Epithelial cell of esophagus (primary cell): ENCODE results near the gene LENG8.
"Not testable (repeated sequence)": the region's sequence is repeated elsewhere in the genome, so short reads cannot be mapped to it uniquely, and the experiment has no call there.

ENCODE experiments used
- DNase-seq: peaks from one replicate; pipeline ENCODE4 v3.0.0; 2010; ENCODE audit warnings: low read depth
- H3K4me3 ChIP-seq: 2 replicates; pipeline ENCODE4 v1.5.1; 2011; ENCODE audit warnings: mild to moderate bottlenecking, low read length, control low read depth
- CTCF ChIP-seq: IDR thresholded peaks from 2 replicates; pipeline ENCODE4 v1.5.1; 2011; ENCODE audit warnings: low read depth, mild to moderate bottlenecking, low read length, control low read depth, inconsistent platforms; ENCODE audit not compliant: insufficient read depth; ENCODE audit errors: missing control alignments

The LENG8 gene

GRCh38 chr19:54484451-54484850, 35.5 kb downstream of the LENG8 start:
- no peak for TF ChIP-seq CTCF

GRCh38 chr19:54485851-54486250, 36.9 kb downstream of the LENG8 start:
- H3K4me3 ChIP-seq = no peak overlapping the region
- DNase-seq = no peak

More at GRCh38 chr19:54484451-54484850, 35.5 kb downstream of the LENG8 start:
- H3K4me3 ChIP-seq = no peak overlapping the region
- no peak for DNase-seq

GRCh38 chr19:54489341-54489740, 40.3 kb downstream of the LENG8 start:
- H3K4me3 ChIP-seq = no peak overlapping the region
- no peak for TF ChIP-seq CTCF
- DNase-seq = no peak

More at GRCh38 chr19:54485851-54486250, 36.9 kb downstream of the LENG8 start:
- TF ChIP-seq CTCF = no peak

- DNase-seq = no peak
- H3K4me3 ChIP-seq = no peak overlapping the region
- TF ChIP-seq CTCF = no peak
These were observed 40.8 kb downstream of the LENG8 start for GRCh38 chr19:54489766-54490165.

GRCh38 chr19:54492568-54492967, 43.6 kb downstream of the LENG8 start:
- DNase-seq = no peak
- H3K4me3 ChIP-seq = no peak overlapping the region
- TF ChIP-seq CTCF = no peak

GRCh38 chr19:54493056-54493455, 44.1 kb downstream of the LENG8 start:
- not testable (repeated sequence) for H3K4me3 ChIP-seq, DNase-seq

- H3K4me3 ChIP-seq = no peak overlapping the region
- no peak for DNase-seq
- TF ChIP-seq CTCF = no peak
These were observed 45.1 kb downstream of the LENG8 start for GRCh38 chr19:54493967-54494585.

- DNase-seq, H3K4me3 ChIP-seq: not testable (repeated sequence)
These were observed 46.3 kb downstream of the LENG8 start for GRCh38 chr19:54495284-54495683.

GRCh38 chr19:54497747-54498450, 48.9 kb downstream of the LENG8 start:
- DNase-seq, H3K4me3 ChIP-seq: not testable (repeated sequence)

GRCh38 chr19:54498451-54498772, 49.4 kb downstream of the LENG8 start:
- not testable (repeated sequence) for H3K4me3 ChIP-seq, DNase-seq
